GM19372 (cell line): ENCODE results near the gene TXNL4A.

Experiments used
- ATAC-seq: cut with Tn5 transposase; IDR thresholded peaks from one replicate; pipeline ENCODE4 v1.9.1; 2021; ENCODE audit warnings: mild to moderate bottlenecking, low read depth, moderate library complexity; ENCODE audit not compliant: unreplicated experiment

Gene TXNL4A

DNA sequence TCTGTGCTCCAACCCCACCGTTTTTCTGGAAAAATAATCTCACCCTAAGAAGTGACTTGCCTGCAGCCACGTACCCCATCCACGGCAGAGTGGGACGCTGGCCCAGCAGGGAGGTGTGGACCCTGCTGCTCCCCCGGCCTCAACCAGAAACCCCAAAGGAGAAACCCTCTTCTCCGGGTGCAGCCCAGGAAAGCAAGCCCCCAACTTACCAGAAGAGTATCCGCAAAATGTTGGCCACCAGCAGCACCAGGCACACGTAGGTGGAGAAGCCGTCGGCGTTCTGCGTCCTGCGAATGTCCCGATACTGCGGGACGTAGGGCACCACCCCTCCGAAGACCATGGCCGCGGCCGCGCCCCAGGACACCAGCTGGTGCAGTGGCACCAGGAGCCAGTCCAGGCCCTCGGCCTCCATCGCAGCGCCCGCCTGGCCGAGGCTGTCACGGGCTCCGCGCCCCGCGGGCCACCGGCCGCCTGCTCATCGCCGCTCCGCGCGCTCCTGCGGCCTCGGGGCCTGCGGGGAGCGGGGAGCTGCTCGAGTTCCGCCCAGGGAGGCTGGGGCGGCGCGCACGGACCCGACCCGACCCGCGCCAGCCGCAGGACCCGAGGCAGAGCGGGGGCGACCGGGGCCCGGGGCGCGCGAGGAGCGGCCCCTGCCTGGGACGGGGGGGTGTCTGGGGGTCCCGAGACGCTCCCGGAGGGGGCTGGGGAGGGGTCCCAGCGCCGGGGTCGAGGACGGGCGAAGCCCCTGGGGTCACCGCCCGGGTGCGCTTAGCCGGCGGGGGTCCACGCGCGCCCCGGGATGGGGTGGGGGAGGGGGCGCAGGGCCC, 37.6 kb downstream of the TXNL4A start:
- ATAC-seq: peak; percentile 32

GRCh38 chr18:79949697-79950487, 38.5 kb downstream of the TXNL4A start:
- no peak for ATAC-seq

GRCh38 chr18:79948719-79949411, 39.5 kb downstream of the TXNL4A start:
- no peak for ATAC-seq

GRCh38 chr18:79947881-79948610, 40.3 kb downstream of the TXNL4A start:
- ATAC-seq: no peak

DNA sequence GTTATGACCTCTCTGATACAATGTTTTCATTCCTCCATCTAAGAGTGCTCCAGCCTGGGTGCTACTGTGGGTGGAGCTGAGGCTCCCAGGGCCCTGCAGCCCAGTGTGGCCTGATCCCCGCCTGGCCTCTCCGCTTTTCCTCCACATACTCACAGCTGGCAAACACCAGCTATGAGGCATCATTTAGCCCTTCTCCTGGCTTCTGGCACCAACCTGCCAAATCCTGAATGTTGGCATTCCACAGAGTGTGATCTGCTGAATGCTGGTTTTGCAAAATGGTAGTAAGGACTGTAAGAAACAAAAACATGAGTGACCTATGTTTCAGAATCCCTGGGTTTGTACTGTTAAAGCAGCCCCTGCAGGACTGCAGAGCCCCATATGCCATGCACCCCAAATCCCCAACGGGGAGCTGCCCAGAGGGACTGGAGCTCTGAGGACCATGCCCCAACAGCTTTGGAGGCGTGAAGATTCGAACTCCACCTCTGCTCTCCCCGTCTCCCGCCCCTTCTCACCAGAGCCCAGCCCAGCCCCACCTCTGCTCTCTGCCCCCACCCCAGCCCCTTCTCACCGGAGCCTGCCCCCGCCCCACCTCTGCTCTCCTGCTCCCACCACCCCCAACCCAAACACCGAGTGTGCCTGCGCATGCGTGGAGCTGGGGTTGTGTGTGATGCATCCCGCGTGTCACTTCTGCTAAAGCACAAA, 41.2 kb downstream of the TXNL4A start:
- ATAC-seq: no peak

GRCh38 chr18:79945118-79946042, 43.0 kb downstream of the TXNL4A start:
- no peak for ATAC-seq

DNA sequence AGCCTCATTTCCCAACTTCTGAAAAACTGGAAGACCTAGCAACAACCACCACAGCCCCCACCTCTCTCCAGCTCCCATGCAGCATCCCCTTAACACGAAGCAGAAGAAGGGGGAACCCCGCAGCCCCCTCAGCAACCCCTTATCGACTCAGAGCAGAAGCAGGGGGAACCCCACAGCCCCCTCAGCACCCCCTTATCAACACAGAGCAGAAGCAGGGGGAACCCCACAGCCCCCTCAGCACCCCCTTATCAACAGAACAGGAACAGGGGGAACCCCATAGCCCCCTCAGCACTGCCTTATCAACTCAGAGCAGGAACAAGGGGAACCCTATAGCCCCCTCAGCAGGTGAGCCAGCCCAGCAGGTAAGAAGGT, 43.6 kb downstream of the TXNL4A start:
- no peak for ATAC-seq

DNA sequence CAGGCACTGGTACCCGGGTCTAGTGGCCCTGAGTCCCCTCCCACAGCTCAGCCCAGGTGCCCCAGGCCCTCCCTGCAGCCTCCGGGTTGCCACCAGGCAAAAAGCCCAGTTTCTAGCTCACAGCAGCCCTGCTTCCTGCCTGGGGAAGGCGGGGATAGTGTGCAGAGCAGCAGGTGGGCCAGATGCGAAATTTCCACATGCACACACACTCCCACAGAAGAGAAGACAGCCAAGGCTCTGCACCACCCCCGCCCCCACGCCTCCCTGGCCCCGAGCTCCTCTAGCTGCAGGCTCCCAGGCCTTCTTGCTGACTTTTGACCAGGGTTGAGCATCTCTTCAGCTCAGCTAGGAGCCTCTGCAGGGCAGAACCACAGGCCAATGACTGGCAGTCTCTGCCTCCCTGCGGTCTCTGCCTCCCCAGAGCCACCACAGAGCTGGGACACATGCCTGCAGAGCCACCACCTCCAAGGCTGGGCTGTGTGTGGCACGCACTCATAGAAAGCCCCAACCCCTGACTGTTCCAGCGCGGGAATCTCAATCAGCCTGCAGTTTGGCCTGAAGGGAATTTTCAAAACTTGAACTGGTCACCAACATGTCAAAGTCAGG, 44.1 kb downstream of the TXNL4A start:
- no peak for ATAC-seq

- no peak for ATAC-seq
Observed at GRCh38 chr18:79943608-79944125, 44.7 kb downstream of the TXNL4A start.

GRCh38 chr18:79942786-79943607, 45.4 kb downstream of the TXNL4A start:
- ATAC-seq: no peak

GRCh38 chr18:79942211-79942610, 46.2 kb downstream of the TXNL4A start:
- no peak for ATAC-seq

DNA sequence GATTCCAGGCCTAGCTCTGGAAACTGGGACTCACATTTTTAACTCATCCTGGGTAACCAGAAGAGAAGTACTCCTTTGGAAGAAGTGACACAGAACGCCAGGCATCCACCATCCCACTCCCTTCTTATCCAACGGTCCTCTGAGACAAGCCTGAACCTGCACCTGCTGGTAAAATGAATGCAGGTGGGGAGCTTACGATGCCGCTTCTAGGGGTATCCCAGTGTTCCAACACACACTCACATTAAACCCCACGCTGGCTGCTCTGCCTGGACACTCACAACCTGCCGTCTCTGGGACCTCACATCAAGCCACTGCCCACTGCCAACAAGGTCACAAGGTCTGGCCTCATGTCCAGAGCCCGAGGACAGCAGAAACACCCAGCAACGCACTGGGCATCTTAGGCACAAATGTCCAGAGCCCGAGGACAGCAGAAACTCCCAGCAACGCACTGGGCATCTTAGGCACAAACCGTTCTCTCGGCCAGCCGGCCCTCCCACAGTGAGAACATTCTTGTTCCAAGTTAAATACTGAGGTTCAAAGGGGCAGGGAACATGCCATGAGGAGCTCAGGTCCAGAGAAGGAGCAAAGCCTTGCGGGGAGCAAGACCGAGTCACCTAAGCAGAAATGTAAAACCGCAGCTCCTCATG, 46.8 kb downstream of the TXNL4A start:
- ATAC-seq: no peak

DNA sequence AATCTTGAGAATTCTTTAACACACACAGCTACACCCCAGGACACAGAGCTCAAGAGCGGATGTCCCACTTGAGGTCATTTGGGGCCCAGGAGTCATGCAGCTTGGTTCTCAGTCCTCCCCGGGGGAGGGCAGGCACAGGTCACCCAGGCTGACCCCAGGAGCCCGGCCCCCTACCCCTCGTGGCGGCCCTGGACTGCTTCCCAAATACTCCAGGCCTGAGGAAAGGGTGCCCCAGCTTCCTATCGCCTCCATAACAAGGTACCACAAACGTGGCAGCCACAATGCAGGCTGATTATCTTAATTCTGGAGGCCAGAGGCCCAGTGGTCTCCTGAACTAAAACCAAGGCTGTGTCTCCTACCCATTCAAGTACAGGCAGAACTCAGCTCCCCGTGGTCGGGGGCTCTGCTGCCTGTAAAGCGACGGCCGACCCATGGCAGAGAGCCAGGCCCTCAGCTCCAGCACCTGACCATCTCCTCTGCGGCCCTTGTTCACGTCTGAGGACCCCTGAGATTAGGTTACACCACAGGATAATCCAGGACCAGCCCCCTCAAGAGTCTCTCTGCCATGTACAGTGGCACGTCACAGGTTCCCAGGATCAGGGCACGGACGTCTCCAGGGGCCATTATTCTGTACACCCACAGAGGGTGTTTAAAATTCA, 47.4 kb downstream of the TXNL4A start:
- no peak for ATAC-seq

DNA sequence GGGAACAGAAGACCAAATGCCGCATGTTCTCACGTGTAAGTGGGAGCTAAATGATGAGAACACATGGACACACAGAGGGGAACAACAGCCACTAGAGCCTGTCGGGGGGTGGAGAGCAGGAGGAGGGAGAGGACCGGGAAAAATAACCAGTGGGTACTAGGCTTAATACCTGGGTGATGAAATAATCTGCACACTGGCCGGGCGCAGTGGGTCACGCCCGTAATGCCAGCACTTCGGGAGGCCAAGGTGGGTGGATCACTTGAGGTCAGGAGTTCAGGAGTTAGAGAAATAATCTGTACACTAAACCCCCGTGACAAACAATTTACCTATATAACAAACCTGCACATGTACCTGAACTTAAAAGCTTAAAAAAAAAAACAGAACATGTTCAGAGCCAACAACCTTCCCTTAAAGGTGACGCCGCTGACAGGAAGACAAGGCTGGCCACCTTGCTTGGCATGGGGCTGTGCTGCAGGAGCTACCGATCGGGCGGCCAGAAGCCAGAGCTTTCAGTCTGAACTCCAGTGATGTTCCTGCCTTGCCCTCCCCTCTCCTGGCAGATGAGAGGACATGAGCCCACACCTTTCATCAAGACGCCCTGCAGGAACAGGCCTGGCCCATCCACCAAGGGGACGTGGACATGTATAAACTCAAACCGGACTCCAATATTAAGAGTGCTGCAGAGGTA, 48.1 kb downstream of the TXNL4A start:
- ATAC-seq: no peak

- no peak for ATAC-seq
Observed at GRCh38 chr18:79939096-79939495, 49.3 kb downstream of the TXNL4A start.

GRCh38 chr18:79938196-79938595, 50.2 kb downstream of the TXNL4A start:
- ATAC-seq: no peak
